ENCODE results near the gene HCFC2. TPM values are rescaled to one million over a fixed set of nuclear protein-coding genes. Genes with fewer than 3 reads are reported as not detected.

Gene HCFC2
- total RNA-seq, 1 donor from 2014 or later, result 23.5 TPM

DNA sequence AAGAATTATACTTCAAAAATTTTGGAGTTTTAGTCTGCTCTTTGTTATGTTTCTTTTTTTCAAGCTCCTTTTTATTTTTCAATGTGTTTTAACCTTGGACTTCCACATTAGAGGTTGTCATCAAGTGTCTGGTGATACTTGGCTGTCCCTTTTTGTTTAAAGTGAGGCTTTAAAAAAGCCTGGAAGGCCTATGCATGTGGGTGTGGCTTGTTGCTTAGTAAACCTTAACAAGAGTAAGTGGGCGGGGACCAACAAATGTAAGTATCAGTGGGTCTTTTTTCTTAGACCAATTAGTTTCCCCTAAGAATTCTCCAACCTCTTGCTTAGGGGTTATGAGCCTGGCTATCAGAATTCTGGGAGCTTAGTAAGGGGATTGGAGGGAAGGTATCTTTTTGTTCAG lies 26.4 kb downstream of the HCFC2 start:
- Mint-ChIP-seq H3K4me1 (ENCODE audit: low read depth) (no peaks in the 10 kb centered on the region), H3K9me3 (ENCODE audit: low read depth) (no peaks in the 10 kb centered on the region), H3K27ac (ENCODE audit: unreplicated experiment) (no peak overlapping the region), H3K27me3 (ENCODE audit: low read depth) (no peaks in the 10 kb centered on the region), H3K36me3 (ENCODE audit: low read depth) (peaks cover 37% of the 10 kb centered on the region), H3K4me3 (ENCODE audit: unreplicated experiment) (no peak overlapping the region)
- TF ChIP-seq CTCF (IDR thresholded peaks at IDR 0.05), result no peak
- no peak for DNase-seq (ENCODE audit: low spot score)

- Mint-ChIP-seq H3K27me3 (ENCODE audit: low read depth) (no peaks in the 10 kb centered on the region), H3K36me3 (ENCODE audit: low read depth) (peaks cover 37% of the 10 kb centered on the region), H3K27ac (ENCODE audit: unreplicated experiment) (no peak overlapping the region), H3K4me1 (ENCODE audit: low read depth) (no peaks in the 10 kb centered on the region), H3K9me3 (ENCODE audit: low read depth) (no peaks in the 10 kb centered on the region), H3K4me3 (ENCODE audit: unreplicated experiment) (no peak overlapping the region)
- no peak for TF ChIP-seq CTCF (IDR thresholded peaks at IDR 0.05)
- DNase-seq (ENCODE audit: low spot score), result no peak
Observed at GRCh38 chr12:104091136-104091535, 26.8 kb downstream of the HCFC2 start.

DNA sequence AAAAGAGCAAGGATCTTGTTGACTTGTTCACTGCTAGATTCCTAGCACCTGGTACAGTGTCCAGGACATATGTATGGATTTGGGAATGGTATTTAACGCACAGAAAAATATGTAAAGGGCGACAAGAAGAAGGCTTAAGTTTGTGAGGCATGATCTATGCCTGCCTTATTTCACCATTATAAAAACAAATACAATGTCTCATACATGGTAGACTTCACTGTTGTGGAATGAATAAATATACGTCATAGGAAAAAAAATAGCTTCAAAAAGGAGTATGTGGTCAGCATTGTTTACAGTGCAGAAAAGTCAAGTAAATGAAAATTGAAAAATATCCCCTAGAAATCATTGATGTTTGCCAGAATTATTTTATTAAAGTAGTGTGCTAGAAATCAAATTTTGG lies 30.0 kb downstream of the HCFC2 start:
- Mint-ChIP-seq H3K27ac (ENCODE audit: unreplicated experiment) (no peak overlapping the region), H3K27me3 (ENCODE audit: low read depth) (no peaks in the 10 kb centered on the region), H3K4me1 (ENCODE audit: low read depth) (no peaks in the 10 kb centered on the region), H3K36me3 (ENCODE audit: low read depth) (peaks cover 39% of the 10 kb centered on the region), H3K4me3 (ENCODE audit: unreplicated experiment) (no peak overlapping the region), H3K9me3 (ENCODE audit: low read depth) (no peaks in the 10 kb centered on the region)
- no peak for DNase-seq (ENCODE audit: low spot score)
- TF ChIP-seq CTCF (IDR thresholded peaks at IDR 0.05), result no peak

DNA sequence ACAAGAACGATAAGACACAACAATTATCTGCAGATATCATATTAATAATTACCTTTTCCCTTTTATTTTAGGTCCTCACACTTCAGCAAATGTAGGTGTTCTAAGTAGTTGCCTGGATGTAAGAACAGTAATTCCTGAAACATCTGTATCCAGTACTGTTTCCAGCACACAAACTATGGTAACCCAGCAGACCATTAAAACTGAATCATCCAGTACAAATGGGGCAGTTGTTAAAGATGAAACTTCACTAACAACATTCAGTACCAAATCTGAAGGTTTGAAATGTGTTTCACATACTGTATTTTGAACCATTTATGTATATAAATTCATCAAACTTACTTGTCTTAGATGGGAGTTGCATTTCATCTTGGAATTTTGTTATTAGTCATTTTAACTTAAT lies 31.0 kb downstream of the HCFC2 start:
- Mint-ChIP-seq H3K9me3 (ENCODE audit: low read depth) (no peaks in the 10 kb centered on the region), H3K4me1 (ENCODE audit: low read depth) (no peaks in the 10 kb centered on the region), H3K36me3 (ENCODE audit: low read depth) (peaks cover 33% of the 10 kb centered on the region), H3K27ac (ENCODE audit: unreplicated experiment) (no peak overlapping the region), H3K4me3 (ENCODE audit: unreplicated experiment) (no peak overlapping the region), H3K27me3 (ENCODE audit: low read depth) (no peaks in the 10 kb centered on the region)
- no peak for TF ChIP-seq CTCF (IDR thresholded peaks at IDR 0.05)
- DNase-seq (ENCODE audit: low spot score), result no peak

GRCh38 chr12:104097954-104098353 lies 33.6 kb downstream of the HCFC2 start:
- Mint-ChIP-seq H3K36me3 (ENCODE audit: low read depth) (peaks cover 32% of the 10 kb centered on the region), H3K4me3 (ENCODE audit: unreplicated experiment) (no peak overlapping the region), H3K27me3 (ENCODE audit: low read depth) (no peaks in the 10 kb centered on the region), H3K27ac (ENCODE audit: unreplicated experiment) (no peak overlapping the region), H3K4me1 (ENCODE audit: low read depth) (no peaks in the 10 kb centered on the region), H3K9me3 (ENCODE audit: low read depth) (no peaks in the 10 kb centered on the region)
- DNase-seq (ENCODE audit: low spot score), result no peak
- no peak for TF ChIP-seq CTCF (IDR thresholded peaks at IDR 0.05)

Measured in chondrocyte (in vitro differentiated cells).